H54 (cell line): Measurements from ENCODE around the gene NAA38.
A peak's percentile ranks its signal among the peaks of the same experiment; 100 is the strongest.

Experiments
- DNase-seq: peaks from one replicate; pipeline ENCODE4 v3.0.0; 2011; ENCODE audit warnings: low spot score, mixed read lengths; ENCODE audit not compliant: insufficient read length
- FAIRE-seq: peaks from 3 replicates; lab custom pipeline; 2011; peaks lifted over from hg19 to GRCh38; lab: Jason Lieb, UNC
- POLR2A ChIP-seq: IDR thresholded peaks from 2 replicates; pipeline ENCODE4 v1.6.1; 2011; ENCODE audit warnings: low read depth, mild to moderate bottlenecking, low read length

NAA38 gene

GRCh38 chr17:7844292-7845154, 12.8 kb downstream of the NAA38 start:
- peak; percentile 69 for FAIRE-seq
- TF ChIP-seq POLR2A, result peak; percentile 35; the same call in 1 of the 2 replicates
- DNase-seq, result peak; percentile 91

GRCh38 chr17:7843536-7844291, 13.6 kb downstream of the NAA38 start:
- no peak for FAIRE-seq
- TF ChIP-seq POLR2A, result peak; percentile 25; the same call in 1 of the 2 replicates
- DNase-seq, result peak; percentile 83

GRCh38 chr17:7843257-7843535, 14.2 kb downstream of the NAA38 start:
- DNase-seq (no peak), FAIRE-seq (no peak)
- no peak for TF ChIP-seq POLR2A

GRCh38 chr17:7842380-7843256, 14.7 kb downstream of the NAA38 start:
- FAIRE-seq, result no peak
- DNase-seq, result no peak
- TF ChIP-seq POLR2A, result peak; percentile 48; the same call in 1 of the 2 replicates

- peak; percentile 3; the same call in 1 of the 2 replicates for TF ChIP-seq POLR2A
- DNase-seq, result no peak
- no peak for FAIRE-seq
These were observed 15.4 kb downstream of the NAA38 start for GRCh38 chr17:7841915-7842379.

GRCh38 chr17:7841396-7841914, 15.9 kb downstream of the NAA38 start:
- DNase-seq, result peak; percentile 79
- no peak for FAIRE-seq
- TF ChIP-seq POLR2A, result peak; percentile 23; the same call in 1 of the 2 replicates

GRCh38 chr17:7840875-7841274, 16.5 kb downstream of the NAA38 start:
- no peak for TF ChIP-seq POLR2A
- DNase-seq (no peak), FAIRE-seq (no peak)

GRCh38 chr17:7840441-7840840, 16.9 kb downstream of the NAA38 start:
- no peak for TF ChIP-seq POLR2A
- DNase-seq (no peak), FAIRE-seq (no peak)

GRCh38 chr17:7839876-7840261, 17.5 kb downstream of the NAA38 start:
- FAIRE-seq (no peak), DNase-seq (no peak)
- TF ChIP-seq POLR2A, result no peak

GRCh38 chr17:7839190-7839875, 18.0 kb downstream of the NAA38 start:
- no peak for DNase-seq
- FAIRE-seq, result no peak

GRCh38 chr17:7838090-7839075, 19.0 kb downstream of the NAA38 start:
- no peak for TF ChIP-seq POLR2A
- FAIRE-seq (no peak), DNase-seq (no peak)

More at GRCh38 chr17:7839190-7839875, 18.0 kb downstream of the NAA38 start:
- no peak for TF ChIP-seq POLR2A
